PFSK-1 (cell line): ENCODE results near the gene RPL12.

Experiments
- FOXP2 ChIP-seq: optimal IDR thresholded peaks from 2 replicates; pipeline ENCODE3; 2011; ENCODE audit warnings: borderline replicate concordance, control low read depth, inconsistent platforms; ENCODE audit not compliant: insufficient read depth; ENCODE audit errors: extremely low read length, extremely low read depth
- POLR2AphosphoS5 ChIP-seq: IDR thresholded peaks from 2 replicates; pipeline ENCODE4 v1.6.1; 2012; ENCODE audit warnings: low read depth, mild to moderate bottlenecking, control low read depth, low read length, moderate library complexity
- REST ChIP-seq, 2 experiments: IDR thresholded peaks; 2 replicates each; pipeline versions ENCODE4 v1.6.1 to v1.8.0; 2011 to 2012; ENCODE audit warnings: low read depth in 2 of 2, low read length in 2 of 2, control low read depth in 1 of 2, inconsistent platforms in 1 of 2, mild to moderate bottlenecking in 1 of 2, moderate library complexity in 1 of 2; ENCODE audit not compliant: insufficient read depth in 1 of 2
- SIN3A ChIP-seq: IDR thresholded peaks from 2 replicates; pipeline ENCODE4 v1.6.1; 2012; ENCODE audit warnings: mild to moderate bottlenecking, low read length, moderate library complexity, borderline replicate concordance; ENCODE audit not compliant: insufficient read depth
- TAF1 ChIP-seq: IDR thresholded peaks from 2 replicates; pipeline ENCODE4 v1.6.1; 2012; ENCODE audit warnings: low read length, control low read depth, borderline replicate concordance; ENCODE audit not compliant: insufficient read depth

Gene RPL12

DNA sequence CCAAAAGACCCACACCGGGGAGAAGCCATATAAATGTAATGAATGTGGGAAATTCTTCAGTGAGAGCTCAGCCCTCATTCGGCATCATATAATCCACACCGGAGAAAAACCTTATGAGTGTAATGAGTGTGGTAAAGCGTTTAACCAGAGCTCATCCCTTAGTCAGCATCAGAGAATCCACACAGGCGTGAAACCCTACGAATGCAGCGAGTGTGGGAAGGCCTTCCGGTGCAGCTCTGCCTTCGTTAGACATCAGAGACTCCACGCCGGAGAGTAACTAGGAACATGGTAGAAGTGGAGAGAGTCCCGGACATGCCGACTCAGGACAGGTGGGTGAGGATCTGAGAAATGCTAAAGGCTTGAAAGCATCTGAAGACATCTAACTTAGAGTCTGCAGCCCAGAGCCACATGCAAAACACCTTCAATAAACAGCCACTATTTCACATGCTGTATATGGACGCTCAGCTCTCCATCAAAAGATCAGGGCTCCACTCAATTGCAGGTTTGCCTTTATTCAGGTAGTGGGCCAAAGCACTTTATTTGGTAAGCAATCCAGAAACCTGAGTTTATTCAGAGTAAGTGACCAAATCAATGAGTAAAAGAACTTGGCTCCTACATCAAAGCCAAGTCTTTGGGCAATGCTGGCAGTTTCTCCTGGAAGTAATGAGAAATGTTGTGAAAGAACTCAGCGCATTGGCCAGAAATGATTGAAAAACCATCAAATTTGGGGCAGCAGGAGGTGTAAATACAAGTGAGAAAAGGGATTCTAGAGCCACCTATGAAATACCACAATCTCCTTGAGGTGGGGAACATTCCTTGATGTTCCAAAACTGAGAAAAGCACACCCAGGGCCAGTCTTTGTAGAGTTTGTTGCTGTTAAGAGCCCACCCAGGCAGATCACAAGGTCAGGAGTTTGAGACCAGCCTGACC lies 6.0 kb downstream of the RPL12 start:
- TF ChIP-seq REST (IDR thresholded peaks at IDR 0.05; ENCODE audit: insufficient read depth in 1 of 2, low read depth in 2 of 2, low read length in 2 of 2) (no peak), TAF1 (no peak), FOXP2 (no peak), SIN3A (no peak)

DNA sequence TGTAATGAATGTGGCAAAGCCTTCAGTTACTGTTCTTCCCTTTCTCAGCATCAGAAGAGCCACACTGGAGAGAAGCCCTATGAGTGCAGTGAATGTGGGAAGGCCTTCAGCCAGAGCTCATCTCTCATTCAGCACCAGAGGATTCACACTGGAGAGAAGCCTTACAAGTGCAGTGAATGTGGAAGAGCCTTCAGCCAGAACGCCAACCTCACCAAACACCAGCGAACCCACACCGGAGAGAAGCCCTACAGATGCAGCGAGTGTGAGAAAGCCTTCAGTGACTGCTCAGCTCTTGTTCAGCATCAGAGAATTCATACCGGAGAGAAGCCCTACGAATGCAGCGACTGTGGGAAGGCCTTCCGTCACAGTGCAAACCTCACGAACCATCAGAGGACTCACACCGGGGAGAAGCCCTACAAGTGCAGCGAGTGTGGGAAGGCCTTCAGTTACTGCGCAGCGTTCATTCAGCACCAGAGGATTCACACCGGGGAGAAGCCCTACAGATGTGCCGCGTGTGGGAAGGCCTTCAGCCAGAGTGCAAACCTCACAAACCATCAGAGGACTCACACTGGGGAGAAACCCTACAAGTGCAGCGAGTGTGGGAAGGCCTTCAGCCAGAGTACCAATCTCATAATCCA lies 6.8 kb downstream of the RPL12 start:
- TF ChIP-seq REST (IDR thresholded peaks at IDR 0.05; ENCODE audit: insufficient read depth in 1 of 2, low read depth in 2 of 2, low read length in 2 of 2) (no peak), TAF1 (no peak), POLR2AphosphoS5 (no peak), FOXP2 (no peak), SIN3A (no peak)

DNA sequence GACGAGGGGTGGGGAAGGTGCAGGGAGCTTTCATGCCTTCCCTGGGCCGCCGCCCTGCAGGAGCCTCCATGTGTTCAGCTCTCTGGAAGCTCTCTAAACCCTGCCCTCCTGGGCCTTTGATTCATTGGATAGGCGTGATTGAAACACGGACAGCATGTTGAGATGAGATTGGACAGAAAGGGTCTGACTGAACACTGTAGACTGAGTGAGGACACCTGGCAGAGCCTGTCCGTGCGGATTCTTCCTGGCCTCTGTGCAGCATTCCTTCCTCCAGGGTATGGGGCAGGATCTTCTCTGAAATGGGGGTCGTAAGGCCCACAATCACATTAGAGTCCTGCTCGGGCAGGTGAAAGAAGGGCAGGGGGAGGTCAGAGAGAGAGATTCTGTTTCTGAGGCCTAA lies 12.8 kb downstream of the RPL12 start:
- no peak for TF ChIP-seq SIN3A
- no peak for TF ChIP-seq POLR2AphosphoS5
- TF ChIP-seq REST (IDR thresholded peaks at IDR 0.05; ENCODE audit: insufficient read depth in 1 of 2, low read depth in 2 of 2, low read length in 2 of 2) = no peak
- TF ChIP-seq TAF1 = no peak
- no peak for TF ChIP-seq FOXP2

GRCh38 chr9:127437497-127438264 lies 13.5 kb downstream of the RPL12 start:
- TF ChIP-seq TAF1 = no peak
- TF ChIP-seq SIN3A = no peak
- no peak for TF ChIP-seq FOXP2
- TF ChIP-seq POLR2AphosphoS5 = no peak
- TF ChIP-seq REST (IDR thresholded peaks at IDR 0.05; ENCODE audit: insufficient read depth in 1 of 2, low read depth in 2 of 2, low read length in 2 of 2) = no peak
